Vagina (tissue), 2 donors: ENCODE results near the gene SUCLA2.

ENCODE experiments used
- CTCF ChIP-seq, 3 experiments: fragments of 450-650 bp in 2 of 3; fragments of 200-600 bp in 1 of 3; sonication (generic) in 1 of 3; IDR thresholded peaks; one replicate each; pipeline ENCODE4 v1.5.1; 2017 to 2019; ENCODE audit warnings: antibody characterized with exemption in 3 of 3, mild to moderate bottlenecking in 2 of 3, moderate library complexity in 2 of 3
- POLR2A ChIP-seq, 2 donors: fragments of 450-650 bp; IDR thresholded peaks; one replicate each; pipeline ENCODE4 v1.6.1; 2017; ENCODE audit warnings: antibody characterized with exemption in 2 of 2, mild to moderate bottlenecking in 2 of 2, moderate library complexity in 2 of 2

- TF ChIP-seq CTCF (IDR thresholded peaks at IDR 0.05) (no peak), POLR2A (IDR thresholded peaks at IDR 0.05) (no peak)
Observed at GRCh38 chr13:48014359-48014758, 13.3 kb upstream of the SUCLA2 start.
